HG02642 (cell line): ENCODE measurements around the gene DEAF1.

Experiments used
- ATAC-seq: cut with Tn5 transposase; IDR thresholded peaks from one replicate; pipeline ENCODE4 v1.9.1; 2021; ENCODE audit warnings: mild to moderate bottlenecking; ENCODE audit not compliant: unreplicated experiment, poor library complexity

DEAF1 gene

GRCh38 chr11:601573-602245, 93.3 kb downstream of the DEAF1 start:
- no peak for ATAC-seq

- no peak for ATAC-seq
Observed at GRCh38 chr11:598005-598680, 96.9 kb downstream of the DEAF1 start.

DNA sequence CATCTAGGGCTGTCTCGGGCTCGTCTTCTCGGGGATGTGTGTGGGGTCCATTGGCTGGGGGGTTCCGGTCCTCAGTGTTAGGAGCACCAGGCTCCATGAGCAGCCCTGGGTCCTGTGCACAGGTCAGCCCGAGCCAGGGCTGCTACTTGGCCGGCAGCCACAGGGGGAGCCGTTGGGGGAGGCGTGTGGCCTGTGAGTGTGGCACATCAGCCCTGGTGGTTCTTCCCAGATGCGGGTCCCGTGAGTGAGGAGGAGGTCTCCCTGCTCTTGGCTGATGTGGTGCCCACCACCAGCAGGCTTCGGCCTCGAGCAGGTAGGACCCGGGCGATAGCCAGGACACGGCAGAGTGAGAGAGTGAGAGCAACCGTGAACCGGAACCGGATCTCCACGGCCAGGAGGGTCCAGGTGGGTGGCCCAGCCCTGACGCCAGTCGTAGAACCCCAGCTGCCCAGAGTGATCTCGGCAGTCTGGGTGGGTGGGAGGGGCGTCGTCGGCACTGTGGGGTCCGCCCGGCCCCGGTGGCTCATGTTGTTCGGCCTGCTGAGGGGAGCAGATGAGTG, 97.8 kb downstream of the DEAF1 start:
- no peak for ATAC-seq

- no peak for ATAC-seq
Observed at GRCh38 chr11:596374-596773, 98.6 kb downstream of the DEAF1 start.

DNA sequence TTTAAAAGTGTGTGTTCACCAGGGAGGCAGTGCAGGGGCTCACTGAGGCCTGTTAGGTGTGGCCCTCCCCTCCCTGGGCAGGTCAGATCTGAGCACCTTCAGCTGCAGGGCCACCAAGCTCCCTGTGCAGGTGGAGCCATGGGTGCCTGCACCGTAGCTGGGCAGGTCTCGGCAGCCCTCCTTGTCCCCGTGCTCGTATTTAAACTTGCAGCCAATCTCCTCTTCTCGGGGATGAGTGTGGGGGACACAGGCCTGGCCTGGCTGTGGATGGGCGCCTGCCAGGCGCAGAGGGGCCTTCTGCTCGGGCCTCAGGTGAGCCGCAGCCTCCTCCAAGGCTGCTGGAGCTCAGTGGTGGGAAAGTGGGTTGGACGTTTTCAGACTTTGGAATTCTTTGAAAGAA, 99.6 kb downstream of the DEAF1 start:
- no peak for ATAC-seq
